ENCODE measurements around the gene POLR1E. TPM values are rescaled to one million over a fixed set of nuclear protein-coding genes. Genes with fewer than 3 reads are reported as not detected.

Gene POLR1E
- total and polyA plus RNA-seq, 9 of the 15 experiments (the other 6 are each of a cell fraction or from before 2014, with no cell fraction given), result 18.9 to 102 (median 74.4) TPM

GRCh38 chr9:37441776-37442370, 43.9 kb upstream of the POLR1E start:
- TF ChIP-seq ELK3 (CRISPR knock-in tag; IDR thresholded peaks at IDR 0.05) (no peak), POLR2G (IDR thresholded peaks at IDR 0.05; ENCODE audit: low read depth, low read length) (peak; percentile 41; the same call in 1 of the 2 replicates), ZBTB11 (CRISPR knock-in tag; IDR thresholded peaks at IDR 0.05) (no peak), YBX1 (IDR thresholded peaks at IDR 0.05) (no peak), RBBP5 (IDR thresholded peaks at IDR 0.05; ENCODE audit: borderline replicate concordance, insufficient read depth, low read length, poor library complexity, severe bottlenecking) (no peak), SIN3A (IDR thresholded peaks at IDR 0.05; ENCODE audit: borderline replicate concordance in 2 of 2, control insufficient read depth in 1 of 2, low read depth in 2 of 2, low read length in 2 of 2) (no peak)
- H3K4me1 ChIP-seq (replicated peaks in 1 of 2; ENCODE audit: control insufficient read depth in 2 of 2, insufficient read depth in 2 of 2, low read length in 2 of 2), result no peaks in the 10 kb centered on the region
- H3K9me3 ChIP-seq (replicated peaks; ENCODE audit: control insufficient read depth, insufficient read depth, low read depth, low read length), result no peaks in the 10 kb centered on the region
- no peaks in the 10 kb centered on the region for H3K27me3 ChIP-seq (ENCODE audit: control insufficient read depth in 2 of 2, insufficient read depth in 2 of 2, low read length in 2 of 2)
- H3K79me2 ChIP-seq (ENCODE audit: control insufficient read depth, insufficient read depth, low read length), result peaks cover 39% of the 10 kb centered on the region
- intact Hi-C loops (cut with micrococcal nuclease), result no loop called here
- H4K20me1 ChIP-seq (replicated peaks; ENCODE audit: control insufficient read depth, insufficient read depth, low read length), result peaks cover 12% of the 10 kb centered on the region; the same call in 1 of the 2 replicates
- DNase-seq (ENCODE audit: extremely low read depth in 1 of 4, low spot score in 3 of 4) (peak in 1 of 4 experiments; percentile 11), ATAC-seq (no peak), FAIRE-seq (no peak)
- no peaks in the 10 kb centered on the region for H3K9me1 ChIP-seq (ENCODE audit: control insufficient read depth, insufficient read depth, low read length)
- no peak overlapping the region for H3K4me3 ChIP-seq
- in situ Hi-C loops (cut with MboI), result no loop called here
- 94% methylated on average over 21 of the region's 21 CpGs for WGBS (ENCODE audit: insufficient coverage, low coverage, missing lambda C conversion rate)
- no peak overlapping the region for H3K27ac ChIP-seq (ENCODE audit: extremely low read depth, low read depth, low read length)
- H3K9ac ChIP-seq (ENCODE audit: insufficient read depth in 1 of 2, low read depth in 2 of 2, low read length in 2 of 2), result no peak overlapping the region
- POLR2A ChIA-PET, result interaction anchor here (0.6 to 3.1 kb wide), 6 partner anchors 8 to 29 kb away, joined by 3 to 13 read pairs (median 3); partner anchors contain the start of gene ZBTB5
- no TSS peak for BruUV-seq (replicated peaks)
- H2AFZ ChIP-seq (ENCODE audit: low read depth, low read length), result no peak overlapping the region
- peaks cover 72% of the 10 kb centered on the region for H3K36me3 ChIP-seq (ENCODE audit: control insufficient read depth, insufficient read depth, low read length)
- no peak overlapping the region for H3K4me2 ChIP-seq (ENCODE audit: insufficient read depth, low read length)
- CTCF ChIA-PET (ENCODE audit: low intra/inter-chr PET ratio), result no interaction called here

Data from K562 (cell line).